KG1 (cell line): Measurements from ENCODE around the gene IL17RE.
"Not testable (repeated sequence)": the region's sequence is repeated elsewhere in the genome, so short reads cannot be mapped to it uniquely, and the experiment has no call there.

Source experiments
- DNase-seq: peaks from one replicate; lab custom pipeline; 2025; lab: John Stamatoyannopoulos, UW

The IL17RE gene

GRCh38 chr3:9934993-9935392, 32.3 kb downstream of the IL17RE start:
- no peak for DNase-seq

- DNase-seq = no peak
These were observed 33.4 kb downstream of the IL17RE start for GRCh38 chr3:9935966-9936510.

- DNase-seq = no peak
These were observed 35.0 kb downstream of the IL17RE start for GRCh38 chr3:9937486-9938238.

DNA sequence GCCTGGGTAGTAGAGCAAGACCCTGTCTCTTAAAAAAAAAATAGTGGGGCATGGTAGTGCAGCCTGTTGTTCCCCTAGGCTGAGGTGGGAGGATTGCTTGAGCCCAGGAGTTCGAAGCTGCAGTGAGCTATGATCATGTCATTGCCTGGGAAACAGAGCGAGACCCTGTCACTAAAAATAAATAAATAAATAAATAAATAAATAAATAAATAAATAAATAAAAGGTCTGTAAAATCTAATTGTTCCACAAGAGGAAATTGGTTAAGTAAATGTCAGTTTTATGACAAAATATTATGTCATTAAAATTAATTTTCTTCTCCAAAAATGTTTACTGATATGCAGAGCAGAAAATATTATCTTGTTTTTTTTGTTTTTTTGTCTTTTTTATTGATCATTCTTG, 36.3 kb downstream of the IL17RE start:
- DNase-seq = no peak

GRCh38 chr3:9939906-9940305, 37.3 kb downstream of the IL17RE start:
- DNase-seq = not testable (repeated sequence)

- DNase-seq = no peak
These were observed 38.1 kb downstream of the IL17RE start for GRCh38 chr3:9940746-9941145.

GRCh38 chr3:9942164-9942563, 39.5 kb downstream of the IL17RE start:
- DNase-seq = no peak

- no peak for DNase-seq
These were observed 40.5 kb downstream of the IL17RE start for GRCh38 chr3:9942934-9943690.

DNA sequence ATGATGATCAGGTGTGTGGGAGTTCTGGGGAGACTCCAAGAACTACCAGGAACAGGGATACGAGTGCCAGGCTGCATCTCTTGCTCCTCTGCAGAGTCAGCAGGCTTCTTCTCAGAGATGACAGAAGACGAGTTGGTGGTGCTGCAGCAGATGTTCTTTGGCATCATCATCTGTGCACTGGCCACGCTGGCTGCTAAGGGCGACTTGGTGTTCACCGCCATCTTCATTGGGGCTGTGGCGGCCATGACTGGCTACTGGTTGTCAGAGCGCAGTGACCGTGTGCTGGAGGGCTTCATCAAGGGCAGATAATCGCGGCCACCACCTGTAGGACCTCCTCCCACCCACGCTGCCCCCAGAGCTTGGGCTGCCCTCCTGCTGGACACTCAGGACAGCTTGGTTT, 41.6 kb downstream of the IL17RE start:
- DNase-seq = no peak

GRCh38 chr3:9945358-9945757, 42.7 kb downstream of the IL17RE start:
- no peak for DNase-seq

DNA sequence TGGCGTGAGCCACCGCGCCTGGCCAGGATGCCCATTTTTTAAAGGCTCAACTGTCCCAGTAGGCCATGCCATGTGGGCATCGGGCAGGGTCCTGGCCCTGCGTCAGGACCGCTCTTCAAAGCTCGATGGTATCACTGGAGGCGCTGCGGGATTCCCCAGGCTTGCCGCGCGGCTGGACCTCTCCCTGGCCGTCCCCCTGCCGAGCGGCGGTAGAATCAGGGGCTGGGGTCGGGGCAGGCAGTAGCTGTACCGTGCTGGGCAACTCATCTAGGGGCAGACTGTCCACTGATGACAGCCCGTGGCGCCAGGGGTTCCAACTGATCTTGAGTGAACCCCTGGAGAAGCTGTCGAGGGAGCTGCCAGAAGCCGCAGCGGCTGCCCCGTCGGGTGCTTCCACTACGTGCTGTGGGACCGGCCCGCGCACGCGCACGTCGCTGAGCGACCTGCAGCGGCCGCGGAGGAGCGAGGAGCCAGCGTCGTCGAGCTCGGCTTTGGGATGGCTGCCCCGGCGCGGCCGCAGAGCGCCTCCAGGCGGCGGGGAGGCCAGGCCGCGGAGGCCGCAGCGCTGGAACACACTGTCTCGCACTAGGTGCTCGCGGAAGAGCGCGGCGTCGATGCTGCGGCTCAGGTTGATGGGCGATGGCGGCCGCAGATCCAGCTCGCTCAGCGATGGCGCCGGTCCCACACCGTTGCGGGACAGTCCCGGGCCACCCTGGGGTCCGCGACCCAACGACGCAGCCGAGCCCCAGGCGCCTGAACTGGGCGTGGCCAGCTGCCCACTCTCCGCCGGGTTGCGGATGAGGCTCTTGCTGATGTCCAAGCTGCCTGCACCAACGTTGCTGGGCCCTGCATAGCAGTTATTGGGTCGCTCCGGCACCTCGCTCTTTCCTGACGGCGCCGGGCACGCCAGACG, 43.7 kb downstream of the IL17RE start:
- no peak for DNase-seq

DNA sequence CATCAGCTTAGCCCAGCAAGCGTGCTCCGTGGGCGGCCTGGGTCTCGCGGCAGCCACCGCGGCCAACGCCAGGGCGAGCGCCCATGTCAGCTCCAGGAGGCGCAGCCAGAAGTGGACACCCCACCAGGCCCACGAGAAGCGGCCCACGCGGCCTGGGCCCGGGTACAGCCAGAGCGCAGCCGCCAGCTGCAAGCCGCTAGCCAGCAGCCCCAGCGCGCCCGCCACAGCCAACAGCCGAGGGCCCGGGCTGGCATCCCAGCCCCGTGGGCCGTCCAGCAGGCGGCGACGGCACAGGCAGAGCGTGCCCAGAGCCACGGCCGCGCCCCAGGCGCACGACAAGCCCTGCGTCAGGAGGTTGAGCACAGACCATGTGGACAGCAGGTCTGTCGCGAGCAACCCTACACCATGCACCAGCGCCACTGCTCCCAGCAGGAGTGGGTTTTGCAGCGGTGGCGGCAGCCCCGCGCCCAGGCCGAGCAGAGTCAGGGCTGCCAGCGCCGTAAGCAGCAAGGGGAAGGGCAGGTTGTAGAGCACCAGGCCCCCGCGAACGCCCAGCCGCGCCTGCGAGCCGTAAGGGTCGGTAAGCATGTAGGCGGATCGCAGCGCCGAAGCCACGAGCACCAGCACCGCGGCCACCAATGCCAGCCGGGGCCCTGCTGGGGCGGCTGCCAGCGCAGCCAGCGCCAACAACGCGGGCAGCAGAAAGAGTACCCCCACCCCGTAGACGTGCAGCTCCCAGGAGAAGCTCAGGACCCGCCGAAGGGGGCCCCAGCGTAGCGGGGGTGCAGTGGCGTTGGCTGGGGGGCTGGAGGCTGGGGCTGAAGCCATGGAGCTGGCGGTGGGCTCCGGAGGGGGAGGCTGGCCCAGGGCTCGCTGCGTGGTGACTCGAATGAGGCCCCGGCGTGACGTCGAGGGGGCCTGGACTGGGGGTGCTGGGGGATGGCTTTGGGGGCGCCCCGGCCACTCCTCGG, 44.7 kb downstream of the IL17RE start:
- no peak for DNase-seq

DNA sequence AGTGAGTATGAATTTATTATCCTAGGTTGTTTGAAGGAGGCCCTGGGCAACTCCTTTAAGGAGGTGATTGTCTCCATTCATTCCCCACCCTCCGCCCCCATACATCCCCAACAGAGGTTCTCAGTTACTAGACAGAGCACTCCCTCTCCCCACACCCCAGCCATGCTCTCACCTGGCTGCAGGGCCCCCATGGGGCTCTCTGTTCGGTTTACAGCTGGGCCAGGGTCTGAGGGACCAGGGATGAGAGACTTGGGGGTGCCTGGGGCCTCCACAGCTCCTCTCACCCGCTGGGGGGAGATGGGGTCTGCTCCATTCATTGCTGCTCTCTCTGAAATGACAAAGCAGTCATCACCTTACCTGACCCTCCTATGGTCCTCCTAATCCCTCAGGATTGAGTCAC, 45.9 kb downstream of the IL17RE start:
- no peak for DNase-seq

DNA sequence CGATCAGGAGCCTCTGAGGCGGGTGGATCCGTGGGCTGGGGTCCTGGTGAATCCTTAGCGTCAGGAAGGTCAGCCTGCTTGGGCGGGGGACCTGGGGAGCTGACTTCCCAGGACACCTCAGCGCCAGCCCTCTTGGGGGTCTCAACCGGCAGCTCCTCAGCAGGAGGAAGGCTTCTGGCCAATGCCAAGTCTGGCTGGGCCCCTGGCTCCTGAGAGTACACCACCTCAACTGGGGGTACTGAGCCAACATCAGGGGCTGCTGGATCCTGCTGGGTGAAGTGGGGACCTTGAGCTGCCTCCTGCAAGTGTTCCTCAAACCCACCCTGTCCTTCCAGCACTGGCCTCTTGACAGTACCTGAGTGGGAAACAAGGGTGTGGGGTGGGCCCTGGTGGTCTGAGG, 46.5 kb downstream of the IL17RE start:
- no peak for DNase-seq

- no peak for DNase-seq
These were observed 47.0 kb downstream of the IL17RE start for GRCh38 chr3:9949626-9950025.

DNA sequence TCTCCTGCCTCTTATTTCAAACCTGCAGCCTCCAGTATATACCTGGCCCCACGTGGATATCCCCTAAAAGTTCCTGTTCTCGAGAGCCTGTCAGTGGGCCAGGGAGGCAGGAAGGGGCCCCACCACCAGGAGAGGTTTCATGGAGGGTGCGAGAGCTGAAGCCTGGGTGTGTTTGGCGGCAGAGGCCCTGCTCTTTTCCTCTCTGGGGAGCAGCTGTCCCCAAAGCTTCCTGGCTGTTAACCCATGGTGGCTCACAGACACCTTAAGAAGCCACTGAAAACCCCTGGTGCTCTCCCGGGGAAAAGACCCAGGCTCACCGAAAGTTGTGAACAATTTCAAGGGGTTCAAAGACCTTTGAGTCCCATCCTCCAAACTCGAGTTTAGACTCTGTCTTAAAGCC, 48.5 kb downstream of the IL17RE start:
- no peak for DNase-seq

DNA sequence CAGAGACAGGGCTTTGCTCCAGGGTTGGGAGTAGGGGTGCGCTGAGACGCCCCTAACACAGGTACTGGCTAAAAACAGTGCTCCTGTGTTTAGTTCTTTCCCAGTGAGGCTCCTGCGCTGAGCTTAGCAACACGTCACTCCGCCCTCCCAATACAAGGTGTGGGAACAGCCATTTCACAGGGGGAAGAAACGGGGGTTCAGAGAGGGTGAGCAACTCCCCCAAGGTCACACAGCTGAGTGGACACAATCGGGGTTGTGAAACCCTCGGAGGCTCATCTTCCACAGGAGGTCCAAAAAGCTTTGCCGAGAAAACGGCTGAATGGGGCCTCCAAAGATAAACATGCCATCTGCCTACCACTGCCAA, 48.9 kb downstream of the IL17RE start:
- no peak for DNase-seq

DNA sequence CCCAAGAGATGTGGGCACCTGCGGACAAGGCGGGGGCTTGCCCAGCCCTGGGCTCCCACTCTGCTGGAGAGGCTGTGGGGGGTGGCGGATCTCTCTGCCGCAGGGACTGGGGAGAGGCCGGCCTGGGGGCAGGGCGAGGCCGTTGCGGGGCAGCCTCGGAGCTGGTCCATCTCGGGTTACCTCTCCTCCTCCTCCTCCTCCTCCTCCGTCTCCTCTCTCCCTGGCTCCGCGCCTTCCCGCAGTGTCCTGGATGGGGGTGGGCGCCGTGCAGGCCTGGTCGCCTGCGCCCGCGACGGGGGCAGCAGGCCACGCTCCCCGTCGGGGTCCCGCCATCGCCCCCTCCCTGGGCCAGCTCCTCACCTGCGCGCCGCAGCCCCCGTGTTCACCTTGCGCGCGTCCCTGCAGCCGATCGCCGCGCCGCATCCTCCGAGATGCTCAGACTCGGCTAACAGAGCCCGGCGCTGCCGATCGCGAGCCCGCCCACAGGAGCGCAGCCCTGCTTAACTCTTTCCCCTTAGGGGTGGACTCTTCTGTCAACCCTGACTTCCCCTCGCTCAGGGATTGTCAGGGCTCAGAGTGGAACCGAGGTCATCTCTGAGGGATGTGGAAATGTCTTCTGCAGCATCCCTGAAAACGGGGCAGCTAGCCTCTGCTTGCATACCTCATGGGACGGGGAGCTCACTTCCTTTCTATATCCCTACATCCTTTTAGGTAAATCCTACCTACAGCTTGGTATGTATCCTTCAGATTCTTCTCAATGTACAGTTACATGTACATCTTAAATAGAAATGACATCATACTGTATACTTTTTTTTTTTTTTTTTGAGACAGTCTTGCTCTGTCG, 49.5 kb downstream of the IL17RE start, which contains the start of gene PRRT3:
Gene PRRT3 (minus strand): TSS at position 447 of the 844 bp plus-strand sequence. CDS start 2,293 bp downstream, outside the sequence.
- no peak for DNase-seq

DNA sequence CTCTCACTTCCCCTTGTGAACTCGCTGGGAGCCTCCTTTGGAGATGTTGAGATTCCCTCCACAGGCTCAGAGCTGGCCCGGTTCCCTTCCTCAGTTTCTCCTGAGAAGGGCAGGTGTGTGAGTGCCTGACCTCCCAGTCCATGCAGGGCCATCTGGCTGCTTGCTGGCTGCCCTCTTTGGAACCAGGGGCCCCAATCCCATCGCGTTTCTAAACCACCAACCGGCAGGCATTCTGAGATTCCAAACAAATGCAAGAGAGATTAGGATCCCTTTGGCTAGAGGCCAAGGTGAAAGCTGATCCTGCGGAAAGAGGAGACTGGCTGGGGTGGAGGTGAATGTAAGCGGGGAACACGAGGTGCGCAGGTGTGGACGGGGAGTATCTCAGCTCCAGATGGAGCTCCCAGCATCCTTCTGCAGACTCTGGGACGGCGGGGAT, 52.4 kb downstream of the IL17RE start:
- no peak for DNase-seq
